HG02981 (cell line): ENCODE data around the gene PLCB2.

ENCODE experiments used
- ATAC-seq: cut with Tn5 transposase; IDR thresholded peaks from one replicate; pipeline ENCODE4 v1.9.1; 2021; ENCODE audit warnings: mild to moderate bottlenecking, moderate library complexity; ENCODE audit not compliant: unreplicated experiment

Gene PLCB2

DNA sequence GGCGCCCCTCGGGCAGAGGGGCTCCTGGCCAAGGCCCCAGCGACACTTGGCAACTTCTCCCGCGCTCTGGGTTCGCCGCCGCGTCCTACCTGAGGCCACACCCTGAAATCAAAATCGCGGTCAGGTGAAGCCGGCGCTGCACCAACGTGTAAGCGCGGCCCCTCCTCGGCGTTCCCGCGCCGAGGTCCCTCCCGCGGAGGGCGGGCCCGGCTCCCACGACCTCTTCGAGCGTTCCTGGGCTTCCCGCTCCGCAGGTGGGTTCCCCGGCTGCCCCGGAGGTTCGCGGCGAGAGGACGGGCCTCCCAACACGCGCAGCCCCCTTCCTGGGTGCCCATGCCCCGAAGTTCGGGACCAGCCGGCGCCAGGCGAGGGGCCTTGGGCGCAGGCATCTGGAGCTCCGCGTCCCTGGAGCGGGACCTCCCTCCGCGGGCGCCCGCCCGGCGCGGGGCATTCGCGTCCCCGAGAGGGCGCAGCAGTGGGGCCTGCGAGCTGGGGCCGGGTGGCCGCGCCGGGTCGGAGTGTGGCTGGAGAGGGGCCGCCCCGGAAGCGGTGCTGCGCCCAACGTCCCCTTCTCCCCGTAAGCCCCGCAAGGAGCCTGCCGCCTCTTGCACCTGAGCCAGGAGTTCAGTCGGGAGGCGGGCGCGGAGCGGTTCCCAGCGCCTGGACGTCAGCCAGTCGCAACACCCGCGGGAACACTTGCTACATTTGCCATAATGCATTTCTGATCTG lies 55.1 kb downstream of the PLCB2 start:
- no peak for ATAC-seq

DNA sequence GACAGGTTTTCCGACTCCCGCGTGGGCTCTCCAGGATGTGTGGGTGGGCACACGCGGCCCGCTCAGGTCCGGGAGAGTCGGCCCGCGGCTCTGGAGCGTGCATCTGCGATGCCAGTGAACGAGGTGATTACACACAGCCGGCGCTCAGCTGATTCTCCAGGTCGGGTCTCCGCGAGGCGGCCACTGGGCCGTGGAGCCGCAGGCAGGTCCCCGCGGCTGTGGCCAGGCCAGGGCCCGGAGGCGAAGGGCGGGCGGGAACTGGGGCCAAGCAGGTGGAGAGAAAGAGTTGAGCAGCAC lies 55.6 kb downstream of the PLCB2 start:
- ATAC-seq = no peak

DNA sequence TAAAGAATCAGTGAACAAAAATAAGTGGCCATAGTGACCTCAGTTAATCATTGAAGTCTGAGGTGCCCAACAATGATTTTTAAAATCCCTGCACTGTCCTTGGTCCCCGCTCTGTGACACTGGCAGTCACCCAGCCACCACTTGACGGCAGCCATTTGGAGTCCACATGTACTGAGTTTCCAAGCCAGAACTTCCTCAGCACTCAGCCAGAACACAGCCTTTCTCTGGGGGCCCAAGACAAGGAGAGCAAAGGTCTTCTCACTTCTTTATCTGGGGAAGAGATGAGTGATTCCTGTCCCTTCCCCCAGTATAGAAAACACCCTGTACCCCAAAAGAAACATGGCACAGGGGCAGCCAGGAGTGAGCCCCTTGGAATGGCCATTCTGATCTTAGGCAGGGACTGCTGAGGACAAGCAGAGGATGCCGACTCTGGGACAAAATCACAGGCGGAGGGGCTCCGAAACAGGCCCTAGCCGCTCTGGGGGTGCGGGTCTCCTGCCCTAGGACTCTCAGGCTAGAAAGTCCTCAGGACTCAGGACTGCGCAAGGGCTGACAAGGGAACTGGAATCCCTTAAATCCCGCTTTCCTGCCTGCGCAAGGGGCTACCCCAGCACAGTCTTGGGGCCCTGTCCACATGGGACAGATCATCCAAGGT lies 56.1 kb downstream of the PLCB2 start:
- no peak for ATAC-seq

DNA sequence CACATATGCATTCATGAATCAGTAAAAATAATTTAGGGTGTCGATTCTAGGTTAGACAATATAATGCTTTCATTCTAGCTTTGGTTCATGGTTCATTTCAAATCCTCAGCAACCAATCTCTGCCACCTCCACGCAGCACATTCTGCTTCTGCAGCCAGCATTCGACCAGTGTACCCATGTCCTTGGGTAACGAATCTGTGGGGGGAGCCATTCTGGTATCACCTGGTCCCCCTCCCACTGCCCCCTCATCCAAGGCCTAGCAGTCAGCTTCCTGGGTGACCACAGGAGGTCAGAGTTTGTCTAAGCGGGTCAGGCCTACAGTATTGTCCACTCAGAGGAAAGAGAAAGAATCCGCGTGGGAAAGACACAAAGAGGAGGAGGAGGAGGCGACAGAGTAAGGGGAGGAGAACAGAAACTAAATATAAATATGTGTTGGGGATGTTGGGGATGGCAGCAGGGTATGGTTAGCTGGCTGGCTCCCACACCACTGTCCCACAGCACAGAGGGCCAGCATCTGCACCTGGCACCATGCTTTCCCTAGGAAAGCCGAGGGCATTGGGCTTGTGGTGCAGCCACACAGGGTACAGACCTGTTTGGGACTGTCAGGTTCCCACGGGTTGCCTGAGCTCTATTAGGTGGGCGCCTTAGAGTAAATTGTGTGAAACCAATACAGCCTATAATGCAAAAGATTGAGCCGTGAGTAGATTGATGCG lies 56.8 kb downstream of the PLCB2 start:
- ATAC-seq = no peak

- ATAC-seq = no peak
Measured at GRCh38 chr15:40250304-40250656, 57.5 kb downstream of the PLCB2 start.

DNA sequence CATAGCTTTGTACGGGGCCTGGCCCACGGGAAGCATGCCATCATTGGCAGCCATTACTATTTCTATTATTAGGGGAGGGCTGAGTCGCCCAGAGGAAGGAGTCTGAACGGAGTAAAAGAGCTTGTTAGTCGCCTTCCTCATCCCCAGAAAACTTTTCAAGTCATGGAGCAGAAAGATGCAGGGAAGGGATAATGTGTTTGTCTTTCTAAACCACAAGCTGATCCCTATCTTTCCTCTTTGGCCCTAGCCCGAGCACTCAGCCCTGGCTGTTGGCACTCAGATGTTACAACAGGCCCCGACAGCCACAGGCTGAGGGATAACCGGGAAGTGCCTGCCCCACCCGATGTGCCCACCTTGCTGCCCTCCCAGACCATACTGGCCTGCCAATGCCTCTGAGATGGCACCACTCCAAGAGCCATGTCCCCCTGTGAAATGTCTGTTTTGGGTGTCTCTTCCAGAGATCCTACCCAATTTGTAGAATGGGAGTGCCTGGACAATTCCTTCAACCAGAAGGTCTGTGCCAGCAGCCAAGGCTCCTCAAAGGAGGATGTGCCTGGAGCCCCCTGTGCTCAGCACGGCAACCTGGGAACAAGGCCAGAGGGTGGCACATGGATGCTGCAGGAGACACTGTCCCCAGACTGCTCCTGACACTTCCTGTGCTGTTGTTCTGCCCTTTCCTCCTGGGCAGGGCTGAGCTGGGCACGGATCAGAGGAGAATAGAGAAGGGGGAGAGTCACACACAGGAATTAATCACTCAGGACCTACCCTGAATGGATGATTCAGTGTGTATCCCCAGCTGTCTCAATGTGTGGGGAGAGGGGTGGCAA lies 58.0 kb downstream of the PLCB2 start:
- no peak for ATAC-seq

GRCh38 chr15:40248006-40248783 lies 59.5 kb downstream of the PLCB2 start:
- no peak for ATAC-seq

DNA sequence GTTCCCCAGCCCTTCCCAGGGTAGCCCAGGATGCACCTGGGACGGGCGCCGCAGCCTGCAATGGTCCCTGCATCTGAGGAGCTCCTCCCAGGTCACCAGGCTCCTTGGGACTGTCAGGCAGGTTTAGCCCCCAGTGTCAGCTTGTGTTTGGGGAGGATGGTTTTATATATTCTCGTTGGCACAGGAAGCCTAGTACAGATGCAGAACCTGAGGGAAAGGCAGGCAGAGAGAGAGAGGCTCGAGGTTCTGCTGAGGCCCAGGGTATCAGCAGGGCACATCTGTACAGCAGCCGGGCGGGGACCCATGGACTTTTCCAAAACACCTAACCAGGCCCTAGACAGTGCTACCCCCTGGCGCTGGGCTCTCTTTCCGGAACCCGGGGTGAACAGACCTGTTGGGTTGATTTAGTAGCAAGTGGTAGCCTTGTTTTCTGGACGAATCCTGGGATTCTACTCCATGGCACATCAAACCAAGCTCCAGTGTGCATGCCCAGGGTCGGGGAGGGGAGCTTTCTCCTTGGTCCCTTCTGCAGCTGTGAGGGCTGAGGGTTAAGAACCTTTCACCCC lies 60.2 kb downstream of the PLCB2 start:
- ATAC-seq = no peak

DNA sequence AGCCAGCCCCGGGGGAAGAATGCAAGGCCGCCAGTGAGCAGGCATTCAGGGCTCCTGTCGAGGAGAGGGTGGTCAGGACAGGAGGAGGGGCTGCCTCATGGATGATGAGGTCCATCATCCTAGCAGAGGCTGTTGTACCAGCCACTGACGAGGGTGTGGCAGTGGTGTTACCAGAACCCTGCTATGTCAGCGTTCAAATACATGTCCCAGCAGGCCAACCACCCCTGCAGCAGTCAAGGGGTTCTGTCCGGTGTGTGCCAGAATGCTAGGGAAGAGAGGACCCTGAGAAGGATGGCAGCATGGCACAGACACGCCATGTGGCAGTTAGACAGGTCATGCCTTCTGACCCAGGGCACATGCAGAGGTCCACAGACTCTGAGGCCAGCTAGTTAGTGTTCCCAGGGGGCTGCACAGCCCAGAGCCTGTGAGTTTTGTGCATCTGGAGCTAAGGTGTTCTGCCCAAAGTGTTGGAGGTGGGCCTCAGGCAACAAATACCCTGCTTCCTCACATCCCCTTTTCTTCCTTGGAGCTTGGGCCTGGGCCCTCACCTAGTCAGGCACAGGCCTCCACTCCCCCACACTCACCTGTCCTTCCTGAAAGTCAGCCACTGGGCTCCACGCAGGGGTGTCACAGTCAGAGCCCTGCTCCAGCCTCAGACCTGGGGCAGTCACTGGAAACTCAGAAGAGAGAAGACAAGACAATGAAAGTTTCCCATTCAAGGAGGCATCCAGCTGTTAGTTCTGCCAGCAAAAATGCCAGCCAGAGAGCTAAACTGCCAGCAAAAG lies 61.0 kb downstream of the PLCB2 start:
- no peak for ATAC-seq

DNA sequence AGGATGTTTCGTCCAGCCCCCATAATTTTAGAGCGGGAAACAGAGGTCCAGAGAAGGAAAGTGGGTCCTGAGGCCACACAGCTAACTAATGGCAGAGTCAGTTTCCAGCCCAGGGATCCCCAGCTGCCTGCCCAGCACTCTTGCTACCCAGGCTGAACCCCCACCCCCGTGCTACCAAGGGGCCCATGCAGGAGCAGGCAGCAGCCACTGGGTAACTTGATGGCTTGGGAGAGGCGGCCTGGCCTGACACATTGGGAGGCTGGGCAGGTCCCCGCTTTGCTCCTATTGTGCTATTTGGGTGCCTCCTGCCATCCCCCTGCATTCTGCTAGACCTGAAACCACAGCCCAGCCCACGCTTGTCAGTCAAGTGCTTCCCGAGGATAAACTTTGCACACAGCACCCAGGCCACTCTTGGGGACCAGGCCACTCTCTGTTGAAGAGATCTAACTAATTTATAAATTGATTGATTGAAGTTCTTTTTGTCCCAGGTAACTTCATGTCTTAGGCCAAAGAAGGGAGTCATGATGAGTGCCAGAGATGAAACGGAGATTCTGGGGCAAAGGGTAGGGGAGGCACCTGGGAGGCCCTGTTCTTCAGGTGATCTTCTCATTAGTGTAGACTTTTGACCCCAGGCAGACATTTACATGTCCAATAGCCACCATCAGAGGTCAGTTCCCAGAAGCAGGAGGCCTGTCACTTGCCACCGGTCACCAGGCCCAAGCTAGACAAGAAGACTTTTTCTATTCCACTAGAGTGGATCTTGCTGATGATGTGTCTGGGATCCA lies 61.9 kb downstream of the PLCB2 start:
- ATAC-seq = no peak

- no peak for ATAC-seq
Measured at GRCh38 chr15:40244961-40245523, 62.7 kb downstream of the PLCB2 start.

DNA sequence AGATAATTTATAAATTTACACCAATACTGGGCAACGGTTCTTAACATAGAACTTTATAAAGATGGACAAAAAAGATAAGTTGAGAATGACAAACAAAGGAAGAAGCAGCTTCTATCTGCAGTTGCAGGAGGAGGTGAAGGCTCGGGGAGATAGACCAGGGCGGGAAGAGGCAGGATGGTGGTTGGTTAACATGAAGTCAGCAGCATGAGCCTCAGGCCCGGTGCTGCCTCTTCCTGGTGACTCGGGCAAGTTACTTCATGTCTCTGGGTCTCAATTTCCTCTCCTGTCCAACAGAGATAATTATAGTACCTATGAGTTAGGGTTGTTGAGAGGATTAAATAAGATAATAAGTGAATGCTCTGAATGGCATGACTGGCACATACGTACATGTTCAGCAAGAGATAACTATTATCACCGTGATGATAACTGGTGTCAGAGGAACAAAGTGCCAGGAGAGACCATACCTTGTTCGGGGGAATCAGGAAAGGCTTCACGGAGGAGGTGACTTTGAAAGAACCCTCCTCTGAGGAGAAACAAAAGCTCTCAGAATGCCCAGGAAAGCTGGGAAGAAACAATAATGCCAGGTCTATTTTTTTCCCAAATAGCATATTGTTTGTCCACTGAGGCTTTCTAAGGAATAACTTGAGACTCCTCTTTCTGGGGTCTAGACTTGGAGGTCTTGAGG lies 64.5 kb downstream of the PLCB2 start:
- no peak for ATAC-seq

DNA sequence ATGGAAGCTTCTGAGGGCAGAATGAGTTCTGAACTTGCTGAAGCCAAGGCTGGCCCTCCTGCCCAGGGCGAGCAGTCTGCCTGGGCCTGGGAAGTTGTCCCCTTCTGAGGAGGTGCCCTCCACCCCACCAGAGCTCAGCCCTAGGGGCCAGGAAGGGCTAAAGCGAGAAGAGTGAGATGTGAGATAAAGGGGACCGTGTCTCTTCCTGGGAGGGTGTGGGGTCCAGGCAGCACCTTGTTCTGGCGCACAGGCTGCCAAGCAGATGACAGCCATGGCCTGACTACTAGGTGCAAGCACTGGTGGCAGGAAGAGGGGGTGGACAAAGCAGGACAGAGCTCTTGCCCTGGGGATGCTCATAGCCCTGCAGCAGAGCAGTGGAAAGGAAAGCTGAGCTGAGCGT lies 65.1 kb downstream of the PLCB2 start:
- ATAC-seq = no peak

DNA sequence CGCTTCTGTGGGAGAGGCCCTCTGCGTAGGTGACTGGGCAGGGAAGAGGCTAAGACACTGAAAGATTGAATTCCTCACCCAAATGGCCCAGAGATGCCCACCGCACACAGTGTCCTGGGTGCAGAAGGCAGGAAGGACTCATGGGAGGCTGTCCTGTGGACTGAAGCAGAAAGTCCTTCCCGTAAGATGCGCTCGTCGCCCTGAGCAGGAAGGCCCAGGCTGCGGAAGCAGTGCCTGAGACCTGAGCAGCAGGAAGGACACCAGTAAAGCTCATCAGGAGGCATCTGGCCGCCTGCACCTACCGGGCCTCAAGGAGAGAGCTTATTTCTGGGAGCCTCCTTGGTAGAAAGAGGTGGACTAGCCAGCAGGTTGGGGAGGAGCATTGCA lies 65.5 kb downstream of the PLCB2 start:
- no peak for ATAC-seq

DNA sequence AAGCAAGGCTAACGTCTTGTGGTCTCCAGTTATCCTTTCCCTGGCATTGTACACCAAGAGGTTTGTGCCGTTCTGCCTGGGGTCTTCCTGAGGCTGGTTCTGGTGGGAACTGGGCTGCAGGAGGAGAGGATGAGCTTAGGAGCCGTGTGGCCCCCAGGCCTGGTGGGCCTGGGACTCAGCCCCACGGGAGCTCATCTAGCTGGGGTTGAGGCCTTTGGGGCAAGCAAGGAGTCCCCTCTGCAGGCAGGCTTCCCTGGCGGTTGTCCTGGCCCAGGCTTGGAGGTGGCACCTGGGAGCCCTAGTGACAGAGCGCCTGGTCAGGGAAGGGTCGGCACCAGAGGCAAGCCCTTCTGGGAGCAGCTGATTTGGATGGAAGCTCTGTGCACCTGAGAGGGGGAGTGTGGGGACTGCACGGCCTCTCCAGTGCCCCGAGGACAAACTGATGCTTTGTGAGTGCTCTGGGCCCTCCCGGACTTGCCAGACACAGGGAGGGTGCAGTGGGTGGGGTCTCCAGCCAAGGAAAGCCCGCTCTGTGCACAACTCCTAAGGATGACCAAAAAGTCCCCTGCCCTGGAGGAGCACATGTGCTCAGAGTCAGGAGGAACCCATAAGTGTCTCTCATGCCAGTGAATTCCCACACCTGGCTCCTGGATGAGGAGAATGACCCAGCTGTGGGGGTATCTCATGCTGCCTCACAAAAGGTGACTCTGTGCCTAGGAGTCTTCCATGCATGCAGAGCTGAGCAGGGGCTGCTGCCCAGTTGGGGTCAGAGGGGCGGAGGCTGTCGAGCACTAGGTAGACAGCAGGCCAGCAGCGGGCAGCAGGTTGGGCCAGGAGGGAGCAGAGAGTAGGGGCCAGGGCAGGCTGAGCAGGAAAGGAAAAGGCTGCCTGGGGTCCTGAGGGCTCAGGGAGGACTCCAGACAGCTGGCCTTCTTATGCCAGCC lies 66.2 kb downstream of the PLCB2 start:
- ATAC-seq = no peak

DNA sequence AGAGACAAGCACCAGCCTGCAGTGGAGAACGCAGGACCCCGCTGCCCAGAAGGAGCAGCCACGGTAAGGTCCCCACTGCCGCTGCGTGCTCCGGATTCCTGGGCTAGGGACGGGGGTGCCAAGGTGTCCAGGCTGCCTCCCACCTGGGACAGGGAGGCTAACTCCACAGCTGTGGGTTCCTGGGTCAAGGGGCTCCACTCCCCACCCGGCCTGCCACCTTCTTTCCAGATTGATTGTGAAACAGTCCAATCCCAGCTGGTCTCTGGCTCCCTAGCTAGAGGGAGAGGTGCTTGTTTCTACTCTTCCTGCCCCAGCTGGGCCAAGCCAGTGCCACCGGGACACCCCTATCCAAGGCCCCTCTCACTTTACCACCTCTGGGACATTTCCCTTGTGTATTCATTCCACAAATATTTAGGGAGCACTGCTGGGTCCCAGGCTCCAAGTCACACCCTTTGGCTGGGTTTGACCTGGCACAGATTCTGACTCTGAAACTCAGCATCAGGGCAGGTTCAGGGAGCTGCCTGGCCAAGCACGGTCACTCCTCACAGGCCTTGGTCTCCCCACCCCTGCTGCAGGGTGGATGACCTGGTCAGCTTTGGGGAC lies 67.0 kb downstream of the PLCB2 start:
- no peak for ATAC-seq
